Activated CD4-positive, alpha-beta T cell treated with anti-CD3 and anti-CD28 coated beads, Interleukin-2, amount 50 U/mL, for 4 hours (primary cell): ENCODE data around the gene PDZRN3.

Source experiments
- DNase-seq, 2 experiments: peaks; one replicate each; pipeline ENCODE4 v3.0.0-alpha.2; 2020

The PDZRN3 gene

DNA sequence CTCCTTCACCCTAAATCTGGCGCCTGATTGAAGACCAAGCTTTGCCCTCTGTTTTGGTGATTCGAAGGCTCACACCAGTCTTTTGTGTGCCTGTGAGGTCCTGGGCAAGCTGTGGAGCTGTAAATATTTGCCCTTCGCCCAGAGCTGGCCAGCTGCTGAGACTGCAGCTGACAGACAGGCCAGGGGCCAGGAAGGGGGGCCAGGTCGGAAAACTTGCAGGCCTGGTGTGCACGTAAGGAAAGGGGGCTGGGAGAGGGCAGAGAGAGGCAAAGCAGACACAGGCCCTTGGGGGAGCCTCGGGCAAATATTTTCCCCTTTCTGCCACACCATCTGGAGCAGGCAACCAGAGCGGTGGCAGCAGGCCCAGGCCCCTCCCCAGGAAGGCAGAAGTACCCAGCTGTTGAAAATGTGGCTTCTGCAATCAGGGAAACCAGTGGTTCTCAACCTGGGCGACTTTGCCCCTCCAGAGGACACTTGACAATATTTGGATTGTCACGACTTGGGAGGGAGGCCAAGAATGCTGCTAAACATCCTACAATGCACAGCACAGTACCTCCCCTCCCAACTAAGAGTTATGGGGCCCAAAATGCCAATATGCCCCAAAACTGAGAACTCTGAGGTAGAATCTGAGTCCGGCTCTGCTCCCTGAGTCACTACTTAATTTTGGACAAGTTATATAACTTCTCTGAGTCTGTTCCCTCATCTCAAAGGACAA is 2.5 kb downstream of the PDZRN3 start:
- no peak for DNase-seq

DNA sequence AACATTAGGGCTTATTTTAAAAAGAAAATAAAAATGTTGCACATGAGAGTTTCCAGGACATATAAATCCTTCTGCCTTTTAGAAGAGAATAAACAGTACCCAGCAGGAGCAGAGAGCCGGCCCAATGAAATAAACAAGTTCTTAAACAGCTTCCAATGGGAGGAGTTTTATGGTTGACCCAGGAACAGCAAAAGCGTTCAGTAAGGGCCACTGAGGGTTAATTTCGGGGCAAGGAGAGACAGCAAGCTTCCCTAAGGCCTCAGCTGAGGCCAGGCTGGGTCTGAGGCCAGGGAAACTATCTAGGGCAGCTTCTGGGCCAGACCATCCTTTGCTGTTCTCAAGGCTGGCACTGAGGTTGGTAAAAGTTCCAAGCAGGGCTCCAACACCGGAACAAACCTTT is 3.4 kb downstream of the PDZRN3 start:
- no peak for DNase-seq

DNA sequence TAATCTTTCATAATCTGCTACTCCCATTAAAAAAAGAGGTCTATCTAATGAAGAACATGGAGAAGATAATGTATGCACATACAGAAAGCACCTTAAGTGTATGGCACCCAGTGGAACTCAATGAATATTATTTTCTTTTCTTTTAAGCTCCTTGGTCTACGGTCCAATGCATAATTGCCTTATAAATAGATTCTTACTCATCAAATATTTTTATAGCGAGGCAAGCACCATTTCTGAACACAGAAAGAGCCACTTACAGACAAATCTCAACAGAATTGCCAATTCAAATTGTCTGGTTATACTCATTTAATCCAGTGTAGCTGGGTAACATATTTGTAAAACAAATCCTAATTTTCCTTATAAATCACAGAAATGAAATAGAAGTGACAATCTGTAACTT is 6.3 kb downstream of the PDZRN3 start:
- DNase-seq = no peak

DNA sequence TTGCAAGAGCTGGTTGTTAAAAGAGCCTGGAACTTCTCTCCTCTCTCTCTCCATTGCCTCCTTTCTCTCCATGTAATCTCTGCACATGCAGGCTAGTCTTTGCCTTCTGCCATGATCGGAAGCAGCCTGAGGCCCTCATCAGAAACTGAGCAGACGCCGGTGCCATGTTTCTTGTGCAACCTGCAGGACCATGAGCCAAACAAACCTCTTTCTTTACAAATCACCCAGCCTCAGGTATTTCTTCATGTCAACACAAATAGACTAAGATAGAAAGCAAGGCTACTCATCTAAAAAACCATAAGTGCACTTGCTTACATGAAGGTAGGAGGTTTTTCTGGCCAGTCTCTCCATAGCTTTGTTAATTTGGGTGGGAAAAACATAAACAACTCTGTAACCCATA is 8.7 kb downstream of the PDZRN3 start:
- no peak for DNase-seq

DNA sequence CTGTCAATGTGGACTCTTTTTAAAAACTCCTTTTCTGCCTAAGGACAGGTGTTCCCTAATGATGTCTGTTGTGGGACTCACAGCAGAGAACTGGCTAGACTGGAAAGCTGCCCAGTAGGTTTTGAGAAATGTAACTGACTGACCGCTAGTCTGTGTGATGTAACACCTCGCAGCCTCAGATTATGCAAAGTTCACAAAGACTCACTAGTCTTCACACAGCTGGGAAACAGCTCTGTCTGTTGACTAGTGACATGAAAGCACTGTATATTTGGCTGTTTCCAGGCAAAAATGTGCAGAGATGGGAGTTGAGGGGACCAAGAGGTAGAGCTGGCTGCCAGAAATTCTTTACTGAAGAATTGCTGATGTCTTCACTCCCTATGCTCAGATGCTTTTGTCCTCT is 10.3 kb downstream of the PDZRN3 start:
- no peak for DNase-seq

DNA sequence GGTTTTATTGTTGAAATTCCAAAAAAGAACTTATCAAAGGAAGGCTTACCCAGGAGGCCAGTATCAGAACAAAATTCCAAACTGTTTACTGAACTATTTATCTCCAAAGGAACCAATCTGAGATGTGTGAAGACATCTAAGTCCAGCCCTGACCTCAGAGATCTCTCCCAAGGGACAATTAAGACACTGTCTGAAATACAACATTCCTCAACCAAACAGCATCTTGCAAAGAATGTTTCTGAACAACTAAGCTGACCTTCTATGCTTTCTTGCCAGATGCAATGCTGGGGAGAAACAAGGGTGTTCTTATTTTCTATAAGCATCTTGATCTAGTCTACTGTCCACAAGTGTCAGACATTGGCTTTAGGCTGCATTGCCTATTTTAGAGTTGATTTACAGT is 13.6 kb downstream of the PDZRN3 start:
- DNase-seq = no peak

DNA sequence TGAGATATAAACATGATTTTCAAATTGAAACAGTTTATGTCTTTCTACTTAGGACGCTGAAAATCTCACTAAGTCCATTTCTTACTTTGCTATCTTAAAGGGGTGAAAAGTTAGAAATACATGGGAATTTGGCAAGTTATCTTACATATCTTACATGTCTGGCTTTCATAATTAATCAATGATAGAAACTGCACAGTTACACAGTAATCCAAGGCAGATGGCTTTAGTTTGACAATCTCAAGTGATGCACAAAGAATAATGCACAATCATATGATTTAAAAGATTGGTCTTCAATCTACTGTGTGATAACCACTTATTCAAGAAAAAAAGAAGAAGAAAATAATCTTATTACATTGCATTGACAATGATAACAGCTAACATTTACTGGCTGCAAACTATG is 14.2 kb downstream of the PDZRN3 start:
- no peak for DNase-seq

DNA sequence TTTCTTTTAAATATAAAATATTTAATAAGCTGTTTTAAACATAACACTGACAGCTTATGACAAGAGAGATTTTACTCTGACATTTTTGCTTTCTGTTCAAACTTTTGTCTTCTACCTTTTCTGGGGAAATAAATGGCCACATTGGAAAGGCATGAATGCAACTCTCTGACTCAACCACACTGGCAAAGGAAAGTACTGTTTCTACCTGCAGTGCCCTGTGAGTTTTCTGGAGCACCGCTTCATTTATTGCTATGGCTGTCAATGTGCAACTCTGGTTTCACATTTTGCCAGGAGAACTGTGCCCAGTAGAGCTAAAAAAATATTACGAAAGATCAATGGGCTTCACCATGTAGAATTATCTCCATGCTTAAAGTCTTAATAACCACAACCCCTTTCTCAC is 15.1 kb downstream of the PDZRN3 start:
- DNase-seq = no peak

DNA sequence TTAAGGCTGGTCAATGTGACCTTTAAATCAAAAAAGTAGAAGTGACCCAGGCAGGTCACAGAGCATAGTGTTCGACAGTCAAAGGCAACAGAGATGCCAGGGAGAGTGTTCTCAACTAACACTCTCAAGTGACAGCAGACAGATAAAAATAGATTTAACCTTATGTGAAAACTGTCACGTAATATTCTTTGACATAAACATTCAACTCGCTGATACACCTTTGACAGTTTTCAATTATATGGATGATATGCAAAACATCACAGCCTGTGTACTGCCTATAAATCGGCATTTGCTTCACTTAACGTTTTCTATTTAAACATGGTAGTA is 15.5 kb downstream of the PDZRN3 start:
- DNase-seq = no peak

DNA sequence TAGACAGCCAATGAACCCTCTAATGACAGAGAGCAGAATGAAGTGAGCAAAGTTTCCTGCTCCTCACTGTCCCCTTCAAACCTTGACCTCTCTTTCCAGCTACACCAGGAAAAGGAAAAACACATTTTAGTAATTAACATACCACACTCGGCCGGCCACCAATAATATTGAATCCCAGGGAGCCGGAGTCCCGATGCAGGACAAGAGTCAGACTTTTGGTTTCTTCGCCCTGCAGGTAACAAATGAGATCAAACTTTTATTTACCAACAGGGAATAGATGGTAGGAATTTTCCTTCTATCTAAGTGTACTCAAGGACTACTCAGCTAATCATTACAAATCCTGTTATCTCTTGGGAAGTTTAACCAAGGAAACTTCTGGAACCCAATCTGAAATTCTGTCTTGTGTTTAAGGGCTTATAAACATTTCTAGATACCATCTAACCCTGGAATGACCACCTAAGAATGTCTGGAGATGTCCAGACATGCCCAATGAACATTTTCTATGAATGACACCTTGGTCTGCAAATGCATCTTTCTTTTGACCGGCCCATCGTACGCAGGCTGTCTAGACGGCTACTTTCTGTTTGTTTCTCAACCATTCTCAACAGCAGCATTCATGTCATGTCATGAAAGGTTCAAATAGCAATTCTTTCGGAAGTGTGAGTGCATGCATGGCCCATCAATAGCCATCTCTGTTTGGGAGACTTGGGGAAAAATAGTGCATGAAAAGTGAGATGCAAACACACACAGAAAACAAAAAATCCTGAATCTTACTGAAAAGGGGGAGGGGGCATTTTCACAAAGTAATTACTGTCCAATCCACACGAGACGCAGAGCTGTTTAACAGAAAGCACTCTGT is 16.1 kb downstream of the PDZRN3 start:
- no peak for DNase-seq

DNA sequence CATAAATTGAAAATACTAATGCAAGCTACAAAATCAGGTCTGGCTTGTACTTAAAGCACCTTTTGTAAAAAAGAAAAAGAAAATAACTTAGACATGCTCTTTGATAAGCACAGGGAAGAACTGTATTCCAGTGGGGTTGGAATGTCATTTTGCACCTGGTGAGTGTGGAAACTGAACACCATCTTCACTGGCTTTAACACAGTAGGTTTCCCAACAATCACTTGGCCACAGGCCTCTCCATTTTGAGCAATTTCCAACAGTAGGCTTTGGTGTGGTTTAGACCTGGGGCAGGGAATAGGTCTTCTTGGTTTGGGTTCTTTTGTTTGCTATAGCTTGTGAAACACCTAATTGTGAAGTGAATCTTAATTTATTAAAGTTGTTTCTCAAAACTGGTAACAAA is 18.9 kb downstream of the PDZRN3 start:
- DNase-seq = no peak

DNA sequence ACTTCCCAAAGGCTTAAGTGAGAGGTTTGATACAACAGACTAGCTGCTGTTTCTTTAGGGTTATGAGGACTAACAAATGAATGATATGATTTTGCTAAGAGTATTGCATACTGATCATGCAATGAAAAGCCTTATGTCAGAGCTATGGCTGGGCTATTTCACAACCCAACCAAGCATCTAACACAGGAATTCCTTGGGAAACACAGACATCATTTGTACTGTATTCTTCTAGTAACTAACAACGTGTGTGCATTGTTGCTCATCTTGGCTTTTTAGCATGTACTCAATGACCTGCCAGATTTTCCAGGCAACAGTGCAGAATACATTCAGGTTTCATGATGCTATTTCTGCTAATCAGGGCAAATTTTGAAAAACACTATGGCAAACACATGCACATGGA is 19.3 kb downstream of the PDZRN3 start:
- DNase-seq = no peak

DNA sequence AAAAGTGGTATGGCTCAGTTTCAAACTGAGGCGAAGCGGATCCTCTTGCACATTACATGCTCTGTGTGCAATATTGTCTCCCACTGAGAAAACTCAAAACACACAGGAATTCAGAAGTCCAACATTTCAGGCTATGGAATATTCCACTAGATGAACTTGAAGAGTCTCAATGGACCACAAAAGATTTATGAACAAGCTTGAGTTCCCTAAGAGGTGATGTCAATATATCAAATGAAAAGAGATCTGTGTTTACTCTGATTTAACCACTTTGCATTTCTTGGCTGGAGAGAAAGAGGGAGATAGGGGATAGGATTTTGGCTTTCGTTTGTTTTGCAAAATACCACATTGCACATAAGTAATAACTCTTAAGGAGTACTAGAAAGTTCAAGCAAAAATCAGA is 20.3 kb downstream of the PDZRN3 start:
- DNase-seq = no peak

DNA sequence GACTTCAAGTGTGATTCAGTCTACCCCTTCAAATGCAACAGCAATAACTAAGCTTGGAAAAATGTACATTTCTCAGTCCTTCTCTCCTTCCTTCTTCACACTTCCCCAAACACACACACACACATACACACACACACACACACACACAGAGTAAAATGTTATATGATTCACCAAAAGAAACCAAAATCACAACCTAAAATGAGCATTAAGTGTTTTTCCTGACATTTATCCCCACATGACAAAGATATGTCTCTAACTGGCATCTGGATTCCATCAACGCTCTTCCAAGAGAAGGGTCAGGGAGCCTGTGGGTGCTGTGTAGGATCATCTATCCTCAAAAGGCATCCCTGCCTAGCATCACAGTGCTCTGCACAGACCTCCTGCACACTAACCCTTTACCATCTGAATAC is 21.0 kb downstream of the PDZRN3 start:
- no peak for DNase-seq

DNA sequence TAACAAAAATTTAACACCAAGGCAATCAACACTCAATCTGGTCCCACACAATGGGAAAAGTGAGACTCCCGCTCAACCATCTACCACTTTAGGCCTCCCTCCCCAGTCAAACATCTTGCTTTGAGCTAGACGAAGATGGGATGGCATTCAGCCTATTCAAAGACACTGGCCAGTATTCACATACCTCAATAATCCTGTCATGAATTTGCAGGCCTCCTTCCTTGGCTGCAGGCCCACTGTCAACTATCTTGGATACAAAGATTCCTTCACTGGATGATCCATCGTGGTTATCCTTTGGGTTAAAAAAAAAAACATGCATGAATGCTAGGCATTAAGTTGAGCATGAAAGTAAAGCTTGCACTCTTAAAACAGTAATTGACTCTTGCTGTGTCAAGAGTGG is 22.6 kb downstream of the PDZRN3 start:
- DNase-seq = no peak

DNA sequence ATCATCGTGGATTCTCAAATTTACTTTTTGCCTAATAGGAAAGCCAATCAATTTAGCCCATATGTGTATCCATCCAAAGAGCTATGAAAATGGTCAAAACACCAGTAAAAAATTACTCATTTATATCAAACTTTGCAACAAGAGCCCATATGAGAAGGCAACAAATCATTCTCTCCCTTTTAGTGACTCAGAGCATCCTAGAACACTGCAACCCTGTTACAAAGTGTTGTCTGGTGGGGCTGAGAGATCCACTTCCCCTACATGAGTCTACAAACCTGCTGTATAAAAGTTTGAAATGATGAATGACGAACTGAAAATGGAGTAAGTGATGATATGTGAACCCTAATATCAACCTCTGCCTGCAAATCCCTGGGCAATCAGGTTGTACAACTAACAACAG is 23.3 kb downstream of the PDZRN3 start:
- no peak for DNase-seq

DNA sequence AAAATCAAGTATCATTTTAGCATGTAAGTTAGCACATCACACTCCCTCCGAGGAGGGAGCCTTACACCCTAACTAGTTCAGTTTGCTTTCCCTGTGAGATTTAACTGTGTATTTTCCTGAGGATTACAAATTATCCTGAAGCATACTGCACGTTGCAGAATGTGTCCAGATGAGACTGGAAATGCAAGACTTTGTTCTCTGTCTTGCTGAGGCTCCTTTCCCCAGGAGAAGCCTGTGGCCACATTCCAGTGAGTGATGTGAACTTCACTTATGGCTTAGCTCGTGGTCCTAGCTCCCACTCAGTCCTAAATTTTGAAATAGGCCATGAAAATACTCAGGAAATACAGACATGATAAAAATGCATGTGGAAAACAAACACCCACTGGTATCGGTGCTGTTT is 23.7 kb downstream of the PDZRN3 start:
- DNase-seq = no peak

DNA sequence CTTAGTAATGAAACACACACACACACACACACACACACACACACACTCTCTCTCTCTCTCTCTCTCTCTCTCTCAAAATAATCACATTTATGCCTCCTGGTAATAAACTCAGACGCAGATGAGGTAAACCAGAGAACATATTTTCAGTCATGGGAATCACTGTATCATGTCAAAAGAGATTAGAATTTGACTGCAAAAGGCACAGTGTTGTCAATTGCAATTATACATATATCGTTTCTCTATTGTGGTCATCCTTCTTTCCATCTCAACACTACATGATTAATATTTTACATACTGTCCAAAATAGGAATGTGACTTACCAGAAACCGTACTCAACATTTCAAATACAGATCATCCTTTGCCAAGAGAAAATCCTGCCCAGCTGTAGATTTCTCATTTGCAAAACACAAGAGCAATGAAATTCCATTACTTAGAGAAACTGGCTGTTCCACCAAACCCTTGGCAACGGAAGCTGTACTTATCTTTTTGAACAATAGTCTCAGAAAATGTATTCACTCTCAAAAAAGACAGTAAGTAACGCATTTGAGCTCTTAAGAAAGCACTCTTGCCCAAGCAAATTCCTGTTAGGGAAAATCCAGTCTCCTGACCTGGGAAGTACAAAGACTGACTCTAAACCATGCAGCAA is 24.3 kb downstream of the PDZRN3 start:
- no peak for DNase-seq

DNA sequence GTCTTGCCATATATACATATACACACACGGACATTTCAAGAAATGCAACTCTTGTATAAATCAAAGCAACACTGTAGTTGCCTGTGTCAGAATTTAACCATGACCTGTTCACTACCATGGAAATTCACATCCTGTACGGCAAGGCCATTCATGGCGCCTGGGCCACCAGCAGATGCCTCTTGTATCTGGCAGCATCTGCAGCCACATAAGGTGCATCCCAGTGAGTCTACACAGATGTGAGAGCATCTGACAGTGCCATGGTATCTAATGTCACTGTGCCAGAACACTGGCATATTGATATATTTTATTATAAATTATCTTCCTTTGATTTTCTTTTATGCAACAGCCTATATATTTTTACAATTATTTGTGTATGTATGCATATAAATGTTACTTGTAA is 25.1 kb downstream of the PDZRN3 start:
- DNase-seq = no peak

DNA sequence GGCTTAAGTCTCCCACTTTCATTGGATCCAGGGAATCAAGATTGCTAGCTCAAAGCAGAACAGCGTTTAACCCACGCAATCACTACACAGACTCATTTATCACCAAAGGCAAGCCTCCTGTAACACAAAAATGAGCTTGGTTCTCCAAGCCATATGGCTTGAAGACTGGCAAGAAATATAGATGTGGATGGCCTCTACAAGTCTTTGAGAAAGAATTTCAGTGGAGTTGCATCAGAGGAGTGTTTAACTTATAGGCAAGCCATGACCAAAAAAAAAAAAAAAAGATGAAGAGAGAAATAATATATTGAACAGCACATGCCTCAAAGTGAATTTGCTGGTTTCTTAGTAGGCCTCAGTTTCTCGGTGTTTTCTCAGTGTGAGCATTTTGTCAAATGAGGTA is 27.3 kb downstream of the PDZRN3 start:
- DNase-seq = no peak

DNA sequence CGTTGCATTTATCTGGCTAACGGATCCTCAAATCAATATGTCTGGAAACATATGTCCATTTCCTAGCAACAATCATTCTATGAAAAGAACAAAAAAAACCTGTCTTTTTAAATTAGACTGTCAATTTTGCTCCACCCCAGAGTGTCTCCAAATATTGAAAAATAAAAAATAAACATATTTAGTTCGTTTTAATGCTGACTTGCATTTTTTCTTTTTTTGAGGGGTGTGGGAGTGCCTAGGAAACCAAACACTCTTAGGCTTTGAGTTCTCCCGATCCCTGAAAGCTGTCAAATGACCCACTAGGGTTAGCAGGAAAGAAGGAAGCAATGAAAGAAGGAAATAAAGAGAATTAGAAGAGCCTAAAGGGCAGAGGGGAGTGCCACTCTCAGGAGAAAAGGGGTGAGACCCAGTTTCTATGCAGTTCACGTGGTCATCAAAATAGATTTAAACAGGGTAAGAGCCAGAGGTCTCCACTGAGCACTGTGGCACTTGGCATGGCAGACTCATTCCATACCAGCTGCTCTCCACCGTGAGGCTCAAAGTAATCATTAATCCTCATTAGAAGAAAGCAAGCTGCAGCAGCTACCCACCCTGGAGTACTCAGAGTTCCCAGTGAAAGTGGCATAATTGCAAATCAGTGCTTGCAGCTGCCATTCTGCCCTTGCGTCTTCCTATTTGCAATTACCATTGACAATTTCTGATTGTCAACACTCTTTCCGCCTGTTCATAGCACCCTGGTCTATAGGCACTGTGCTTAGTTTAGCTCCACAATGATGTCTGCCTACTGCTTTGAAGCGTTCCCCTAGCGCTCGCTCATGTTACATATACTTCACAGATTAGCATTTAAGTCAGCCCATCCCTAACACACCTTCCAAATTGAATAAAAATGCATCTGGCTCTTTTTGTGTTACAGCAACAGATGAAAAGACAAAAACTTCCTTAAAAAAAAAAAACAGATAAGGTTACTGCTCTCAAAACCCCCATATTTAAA is 32.3 kb downstream of the PDZRN3 start:
- no peak for DNase-seq

DNA sequence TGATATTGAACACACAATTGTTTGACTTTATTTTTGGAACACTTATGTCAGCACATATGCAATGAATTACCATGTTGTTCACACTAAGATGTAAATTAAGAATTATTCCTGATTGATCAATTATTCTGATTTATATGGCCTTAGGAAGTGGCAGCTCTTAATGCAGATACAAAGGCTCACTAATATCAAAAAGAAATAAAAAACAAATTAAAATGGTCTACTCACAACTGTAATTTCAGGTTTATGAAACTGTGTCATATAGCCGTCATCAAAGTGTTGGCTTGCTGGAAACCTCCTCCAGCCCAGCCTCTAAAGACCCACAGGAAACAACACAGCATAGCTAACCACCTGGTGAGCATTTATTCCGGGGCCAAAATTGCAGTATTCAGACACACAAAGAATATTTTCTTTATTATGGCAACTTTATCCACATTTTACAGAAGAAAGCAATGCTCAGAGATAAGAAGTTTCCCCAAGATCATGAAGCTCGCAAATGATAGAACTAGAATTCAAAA is 33.4 kb downstream of the PDZRN3 start:
- no peak for DNase-seq

DNA sequence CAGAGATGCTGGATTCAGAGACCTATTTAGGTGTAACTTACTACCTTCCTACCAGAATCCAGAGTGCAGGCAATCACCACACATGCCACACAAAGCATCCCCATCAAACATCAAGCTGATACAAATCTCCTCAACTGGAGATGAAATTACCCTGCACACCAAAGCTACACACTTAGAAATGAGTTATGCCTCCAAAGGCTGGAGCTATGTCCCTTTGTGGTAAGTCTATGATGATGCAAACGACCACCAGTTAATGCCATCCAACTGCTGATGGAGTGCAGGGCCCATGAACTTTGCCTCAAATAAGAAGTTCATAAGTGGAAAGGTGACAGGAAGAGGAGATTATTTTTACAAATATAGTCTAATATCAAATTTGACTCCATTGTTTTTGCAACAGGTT is 38.1 kb downstream of the PDZRN3 start:
- DNase-seq = no peak
